Neuron (in vitro differentiated cells): ENCODE measurements around the gene TEAD1.

Experiments used
- H2AFZ ChIP-seq: one replicate; pipeline ENCODE4 v1.6.1; 2013; ENCODE audit warnings: low read depth, mild to moderate bottlenecking, inconsistent platforms, low read length, moderate library complexity
- H3K27me3 ChIP-seq: one replicate; pipeline ENCODE4 v1.6.1; 2013; ENCODE audit warnings: low read length; ENCODE audit not compliant: insufficient read depth
- H3K36me3 ChIP-seq: one replicate; pipeline ENCODE4 v1.6.1; 2013; ENCODE audit warnings: low read length; ENCODE audit not compliant: insufficient read depth
- H3K4me1 ChIP-seq: one replicate; pipeline ENCODE4 v1.6.1; 2013; ENCODE audit warnings: low read length; ENCODE audit not compliant: insufficient read depth
- H3K4me3 ChIP-seq: 2 replicates; pipeline ENCODE4 v1.5.1; 2013; ENCODE audit warnings: mild to moderate bottlenecking, low read length, moderate library complexity
- H3K9me3 ChIP-seq: one replicate; pipeline ENCODE4 v1.6.1; 2013; ENCODE audit warnings: low read length

The TEAD1 gene

DNA sequence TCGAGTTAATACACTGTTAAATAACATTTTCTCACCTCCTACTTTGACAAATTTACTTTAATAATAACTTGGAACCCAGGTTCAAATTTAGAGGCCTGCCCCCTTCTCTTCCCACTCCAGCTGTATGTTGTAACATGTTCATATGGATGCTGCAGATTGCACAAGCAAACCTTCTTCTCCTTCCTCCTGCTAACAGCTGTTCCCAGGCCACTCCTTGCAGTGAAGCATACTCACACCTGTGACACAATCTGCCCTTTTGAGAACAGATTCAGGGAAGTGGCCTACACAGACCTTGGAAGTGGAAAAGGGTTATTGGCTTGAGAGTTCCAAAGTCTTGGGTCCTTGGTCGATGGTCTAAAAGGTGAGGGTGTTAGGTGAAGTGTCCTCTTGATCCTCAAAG, 131.9 kb downstream of the TEAD1 start:
- Histone ChIP-seq H3K4me1 (peaks cover 28% of the 10 kb centered on the region), H2AFZ (no peak overlapping the region)

DNA sequence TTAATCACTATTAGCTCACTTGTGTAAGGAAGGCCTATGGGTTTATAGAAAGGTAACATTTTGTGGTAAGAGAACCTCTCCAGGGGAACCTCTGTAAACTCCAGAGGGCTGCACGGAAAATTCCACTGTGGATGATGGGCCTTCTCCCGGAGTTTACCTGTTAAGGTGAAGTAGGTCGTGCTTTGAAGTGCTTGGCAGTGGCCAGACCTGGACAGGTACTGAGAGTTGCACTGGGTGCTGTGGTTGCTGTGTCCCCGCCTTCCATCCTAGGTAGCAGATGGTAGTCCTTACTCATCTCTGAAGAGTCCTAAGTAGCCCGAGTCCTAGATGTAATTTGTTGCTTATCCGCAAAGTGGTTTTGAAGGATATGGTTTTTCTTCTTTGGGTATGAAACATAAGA, 133.4 kb downstream of the TEAD1 start:
- H3K27me3 ChIP-seq, result no peaks in the 10 kb centered on the region
- no peak overlapping the region for H2AFZ ChIP-seq
- peaks cover 16% of the 10 kb centered on the region for H3K4me1 ChIP-seq
- H3K9me3 ChIP-seq, result no peaks in the 10 kb centered on the region
- H3K36me3 ChIP-seq, result peaks cover 5% of the 10 kb centered on the region
- no peak overlapping the region for H3K4me3 ChIP-seq

More for the DNA sequence above, 131.9 kb downstream of the TEAD1 start:
- no peak overlapping the region for H3K4me3 ChIP-seq
- H3K36me3 ChIP-seq, result peaks cover 5% of the 10 kb centered on the region
- H3K9me3 ChIP-seq, result no peaks in the 10 kb centered on the region
- no peaks in the 10 kb centered on the region for H3K27me3 ChIP-seq

DNA sequence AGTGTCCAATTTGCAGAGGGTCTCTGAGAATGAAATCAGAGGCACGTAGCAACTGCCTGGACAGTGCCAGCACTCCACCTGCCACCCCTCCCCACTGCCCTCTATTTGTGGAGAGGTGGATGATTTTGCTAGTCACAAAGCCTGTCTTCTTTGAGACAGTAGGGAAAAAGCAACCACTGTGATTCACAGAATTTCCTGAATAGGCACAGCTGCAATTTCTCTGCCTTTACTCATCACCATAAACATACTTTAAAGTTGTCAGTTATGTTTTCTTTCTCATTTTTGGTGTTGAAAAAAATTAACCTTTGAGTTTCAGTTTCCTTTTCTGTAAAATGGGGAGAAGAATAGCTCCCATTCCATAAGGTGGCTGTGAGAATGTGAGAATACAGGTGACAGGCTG, 134.3 kb downstream of the TEAD1 start:
- Histone ChIP-seq H3K27me3 (no peaks in the 10 kb centered on the region), H2AFZ (no peak overlapping the region), H3K9me3 (no peaks in the 10 kb centered on the region), H3K4me1 (peaks cover 7% of the 10 kb centered on the region), H3K4me3 (no peak overlapping the region), H3K36me3 (peaks cover 5% of the 10 kb centered on the region)

DNA sequence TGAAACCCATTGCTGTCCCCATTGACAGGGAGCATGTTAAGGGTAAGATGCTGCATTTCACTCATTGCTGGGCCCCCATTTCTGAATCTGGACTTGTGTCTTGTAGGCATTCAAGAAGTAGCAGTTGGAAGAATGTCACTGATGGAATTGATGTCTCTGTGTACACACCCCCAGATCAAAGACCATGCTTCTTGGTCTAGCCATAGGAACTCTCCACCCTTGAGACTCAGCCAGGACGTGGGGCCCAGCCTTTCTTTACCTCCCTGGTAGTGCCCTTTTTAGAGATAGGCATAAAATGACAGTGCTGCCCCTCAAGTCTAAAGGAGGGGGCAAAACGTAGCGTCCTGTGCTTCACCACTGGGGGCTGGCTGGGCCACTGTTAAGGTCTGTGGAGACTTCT, 135.1 kb downstream of the TEAD1 start:
- Histone ChIP-seq H2AFZ (no peak overlapping the region), H3K9me3 (no peaks in the 10 kb centered on the region), H3K4me3 (no peak overlapping the region), H3K27me3 (no peaks in the 10 kb centered on the region), H3K4me1 (no peaks in the 10 kb centered on the region), H3K36me3 (peaks cover 5% of the 10 kb centered on the region)

GRCh38 chr11:12809864-12810567, 135.8 kb downstream of the TEAD1 start:
- no peaks in the 10 kb centered on the region for H3K4me1 ChIP-seq

DNA sequence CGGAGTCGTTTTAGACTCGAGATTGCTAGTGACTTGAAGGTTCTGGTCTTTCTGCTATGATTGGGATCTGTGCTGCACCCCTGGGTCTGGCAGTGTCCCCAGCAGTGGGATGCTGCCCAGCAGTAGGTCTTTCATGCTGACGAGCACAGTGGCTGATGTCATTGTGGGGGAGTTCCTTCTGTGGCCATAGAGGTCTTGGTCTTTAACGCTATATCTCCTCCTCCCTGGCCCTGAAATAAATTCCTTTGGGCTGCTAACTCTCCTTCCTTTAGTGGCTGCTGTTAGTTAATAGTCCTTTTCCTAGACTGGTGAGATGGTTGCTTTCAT, 136.3 kb downstream of the TEAD1 start:
- Histone ChIP-seq H2AFZ (no peak overlapping the region), H3K4me1 (no peaks in the 10 kb centered on the region), H3K9me3 (no peaks in the 10 kb centered on the region), H3K4me3 (no peak overlapping the region), H3K27me3 (no peaks in the 10 kb centered on the region), H3K36me3 (peaks cover 5% of the 10 kb centered on the region)

More at GRCh38 chr11:12809864-12810567, 135.8 kb downstream of the TEAD1 start:
- H3K4me3 ChIP-seq, result no peak overlapping the region
- H3K36me3 ChIP-seq, result peaks cover 5% of the 10 kb centered on the region
- H3K27me3 ChIP-seq, result no peaks in the 10 kb centered on the region
- no peak overlapping the region for H2AFZ ChIP-seq
- no peaks in the 10 kb centered on the region for H3K9me3 ChIP-seq

DNA sequence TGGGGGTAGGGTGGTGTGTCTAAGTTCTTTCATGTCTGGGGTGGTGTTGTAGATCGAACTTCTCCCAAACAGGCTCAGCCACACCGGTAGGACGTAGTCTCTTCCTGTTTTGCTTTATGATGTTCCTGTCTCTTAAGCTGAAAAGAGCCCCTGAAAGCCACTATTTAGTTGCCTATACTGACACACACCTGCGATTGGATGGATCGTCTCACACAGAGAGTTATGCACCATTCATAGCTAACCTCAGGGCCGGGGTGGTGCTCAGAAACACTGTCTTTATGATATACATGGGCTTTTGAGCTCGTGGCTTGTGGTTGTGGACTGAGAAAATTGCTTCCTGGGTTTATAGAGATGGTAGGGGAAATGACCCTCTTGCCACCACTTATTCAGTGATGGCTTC, 137.6 kb downstream of the TEAD1 start:
- no peaks in the 10 kb centered on the region for H3K4me1 ChIP-seq
- no peak overlapping the region for H2AFZ ChIP-seq
- no peaks in the 10 kb centered on the region for H3K27me3 ChIP-seq
- peaks cover 3% of the 10 kb centered on the region for H3K36me3 ChIP-seq
- no peak overlapping the region for H3K4me3 ChIP-seq
- no peaks in the 10 kb centered on the region for H3K9me3 ChIP-seq

DNA sequence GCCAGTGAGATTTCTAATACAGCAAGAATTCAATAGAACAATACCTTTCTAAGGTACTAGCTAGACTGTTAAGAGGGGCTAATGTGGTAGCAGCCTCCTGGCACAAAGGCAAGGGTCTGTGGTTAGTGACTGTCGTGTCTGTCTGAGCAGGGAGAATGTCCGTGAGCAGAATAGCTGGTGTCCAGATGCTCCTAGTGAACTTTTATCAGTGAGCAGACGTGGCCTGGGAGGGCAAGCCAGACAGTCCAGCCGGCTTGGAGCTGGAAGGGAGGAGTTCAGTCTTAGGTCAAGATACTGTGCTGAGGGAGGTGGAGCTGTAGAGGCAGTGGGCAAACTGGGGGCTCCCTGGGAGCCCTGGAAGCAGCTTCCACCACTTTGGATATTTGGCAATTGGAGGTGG, 138.6 kb downstream of the TEAD1 start:
- Histone ChIP-seq H3K4me3 (no peak overlapping the region), H3K4me1 (no peaks in the 10 kb centered on the region), H2AFZ (no peak overlapping the region), H3K36me3 (peaks cover 3% of the 10 kb centered on the region), H3K27me3 (no peaks in the 10 kb centered on the region), H3K9me3 (no peaks in the 10 kb centered on the region)

GRCh38 chr11:12813371-12814225, 139.4 kb downstream of the TEAD1 start:
- H3K4me3 ChIP-seq, result no peak overlapping the region
- H3K9me3 ChIP-seq, result no peaks in the 10 kb centered on the region
- H3K4me1 ChIP-seq, result no peaks in the 10 kb centered on the region
- peaks cover 3% of the 10 kb centered on the region for H3K36me3 ChIP-seq
- no peaks in the 10 kb centered on the region for H3K27me3 ChIP-seq
- H2AFZ ChIP-seq, result no peak overlapping the region

DNA sequence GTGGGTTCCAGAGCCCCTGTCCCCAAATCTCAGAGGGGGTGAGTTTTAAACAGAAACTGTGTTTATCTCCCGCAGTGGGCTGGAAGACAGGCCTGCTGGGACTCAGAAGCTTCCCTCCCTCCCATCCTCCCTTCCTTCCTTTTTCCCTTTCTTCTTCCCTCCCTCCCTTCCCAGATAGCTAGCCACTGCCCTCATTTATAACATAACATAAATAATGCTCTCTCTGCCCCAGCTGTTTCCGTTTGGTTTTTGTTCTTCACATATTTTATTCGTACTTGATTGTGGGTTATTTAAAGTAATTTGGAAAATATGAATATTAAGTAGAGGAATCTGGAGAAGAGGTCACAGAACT, 140.9 kb downstream of the TEAD1 start:
- Histone ChIP-seq H3K4me1 (no peaks in the 10 kb centered on the region), H3K9me3 (no peaks in the 10 kb centered on the region), H3K36me3 (no peaks in the 10 kb centered on the region), H3K27me3 (no peaks in the 10 kb centered on the region), H2AFZ (no peak overlapping the region), H3K4me3 (no peak overlapping the region)

DNA sequence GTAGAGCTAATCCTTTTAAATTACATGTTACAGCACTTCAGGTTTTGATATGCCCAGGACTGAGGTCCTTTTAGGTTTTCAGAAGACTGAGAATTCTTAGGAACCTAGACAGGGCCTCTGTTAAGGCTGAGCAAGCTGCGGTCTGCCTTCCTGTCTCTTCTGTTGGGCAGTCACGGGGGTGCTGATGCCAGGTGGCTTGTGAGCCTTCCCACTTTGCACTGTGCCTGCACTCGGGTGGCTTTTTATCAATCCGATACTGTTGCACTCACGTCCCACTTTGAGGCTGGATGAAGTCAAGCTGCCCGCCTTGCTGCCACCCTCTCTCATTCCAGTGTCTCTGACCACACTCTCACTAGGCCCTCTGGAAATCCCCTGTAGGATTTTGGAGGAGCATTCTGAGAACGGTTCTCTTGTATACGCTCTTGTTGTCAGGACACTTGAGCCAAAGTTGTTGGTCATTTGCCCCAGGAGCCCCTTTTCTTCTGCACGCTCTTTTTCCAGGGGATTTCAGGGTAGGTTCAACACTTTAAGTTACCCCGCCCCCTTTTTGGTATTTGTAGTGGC, 141.8 kb downstream of the TEAD1 start:
- no peaks in the 10 kb centered on the region for H3K36me3 ChIP-seq
- H3K4me1 ChIP-seq, result no peaks in the 10 kb centered on the region
- no peak overlapping the region for H3K4me3 ChIP-seq
- no peaks in the 10 kb centered on the region for H3K27me3 ChIP-seq
- no peaks in the 10 kb centered on the region for H3K9me3 ChIP-seq
- H2AFZ ChIP-seq, result no peak overlapping the region

DNA sequence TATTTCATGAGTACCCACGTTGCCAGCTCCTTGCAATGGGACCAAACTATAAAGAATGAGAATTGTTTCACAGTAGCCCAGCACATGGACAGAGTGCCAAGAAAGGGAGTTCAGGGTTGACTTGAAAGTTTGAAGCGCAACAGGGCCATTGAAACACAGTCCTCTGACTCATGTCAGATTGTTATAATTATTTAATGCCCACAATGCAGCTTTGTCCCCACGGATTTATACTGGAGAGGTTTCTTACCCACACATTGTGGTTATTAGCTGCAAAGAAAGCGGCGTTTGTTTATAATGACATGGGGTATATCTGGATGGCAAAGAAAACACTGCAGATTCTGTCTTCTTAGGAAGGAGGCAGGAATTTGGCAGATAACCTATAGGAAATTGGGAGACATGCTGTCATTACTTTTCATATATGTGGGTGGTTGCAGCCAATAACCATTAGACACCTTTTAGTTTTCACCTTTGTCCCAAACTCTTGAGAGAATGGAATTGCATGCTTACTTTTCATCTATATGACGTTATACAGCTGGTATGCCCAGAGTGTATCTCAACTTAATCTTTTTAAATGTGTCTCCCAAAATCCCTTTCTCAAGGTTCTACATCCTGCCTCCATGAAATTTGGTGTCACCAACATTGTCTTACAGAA, 143.6 kb downstream of the TEAD1 start:
- Histone ChIP-seq H2AFZ (no peak overlapping the region), H3K9me3 (no peaks in the 10 kb centered on the region), H3K27me3 (no peaks in the 10 kb centered on the region), H3K4me3 (no peak overlapping the region), H3K36me3 (no peaks in the 10 kb centered on the region), H3K4me1 (peaks cover 9% of the 10 kb centered on the region)

GRCh38 chr11:12818333-12819015, 144.3 kb downstream of the TEAD1 start:
- Histone ChIP-seq H3K36me3 (no peaks in the 10 kb centered on the region), H3K27me3 (no peaks in the 10 kb centered on the region), H3K4me1 (peaks cover 15% of the 10 kb centered on the region), H2AFZ (no peak overlapping the region), H3K9me3 (no peaks in the 10 kb centered on the region), H3K4me3 (no peak overlapping the region)
